ENCODE results near the gene DMGDH. TPM values are rescaled to one million over a fixed set of nuclear protein-coding genes. Genes with fewer than 3 reads are reported as not detected.

DMGDH gene
- total and polyA plus RNA-seq, 2 donors (not counting 1 experiment from before 2014, with no cell fraction given): 0.47 to 0.63 TPM

- Histone ChIP-seq H3K27me3 (replicated peaks in 1 of 4; ENCODE audit: control extremely low read depth in 1 of 4, control insufficient read depth in 3 of 4, insufficient read depth in 4 of 4, low read length in 3 of 4) (no peaks in the 10 kb centered on the region), H3K4me1 (ENCODE audit: control insufficient read depth in 2 of 2, insufficient read depth in 2 of 2, low read length in 2 of 2) (no peaks in the 10 kb centered on the region), H3K4me2 (replicated peaks; ENCODE audit: low read depth, low read length, poor library complexity, severe bottlenecking) (no peak overlapping the region), H3K27ac (ENCODE audit: low read length in 2 of 2) (no peak overlapping the region), H3K9ac (ENCODE audit: low read length) (no peak overlapping the region), H3K36me3 (replicated peaks in 1 of 2; ENCODE audit: control extremely low read depth in 1 of 2, control insufficient read depth in 1 of 2, extremely low read depth in 1 of 2, insufficient read depth in 2 of 2, low read length in 1 of 2) (peaks cover 0 to 9% of the 10 kb centered on the region in 2 experiments), H3K79me2 (ENCODE audit: control insufficient read depth, insufficient read depth, low read length) (no peaks in the 10 kb centered on the region), H4K20me1 (ENCODE audit: control insufficient read depth, insufficient read depth, low read length, poor library complexity, severe bottlenecking) (no peaks in the 10 kb centered on the region), H3K9me3 (ENCODE audit: control extremely low read depth in 1 of 3, control insufficient read depth in 2 of 3, insufficient read depth in 1 of 3, low read length in 2 of 3) (no peaks in the 10 kb centered on the region), H2AFZ (ENCODE audit: insufficient read depth, low read depth, low read length, poor library complexity, severe bottlenecking) (no peak overlapping the region), H3K4me3 (ENCODE audit: control extremely low read depth in 1 of 5, extremely low read depth in 1 of 5, insufficient read depth in 1 of 5, low read depth in 2 of 5, low read length in 4 of 5) (no peak overlapping the region)
- Mint-ChIP-seq H3K27me3 (no peaks in the 10 kb centered on the region), H3K4me1 (no peaks in the 10 kb centered on the region), H3K9me3 (ENCODE audit: insufficient read depth) (no peaks in the 10 kb centered on the region), H3K27ac (no peak overlapping the region), H3K4me3 (no peak overlapping the region)
- ChIA-PET CTCF (interaction anchor here (0.6 to 8.4 kb wide), 35 partner anchors 10 to 665 kb away, joined by 3 to 146 read pairs (median 4); partner anchors contain the start of gene ARSB), POLR2A (no interaction called here)
- no CpG with 5 or more reads among the region's 2 CpGs for WGBS (ENCODE audit: insufficient coverage)
- peak; percentile 78 for TF ChIP-seq CTCF (IDR thresholded peaks at IDR 0.05)
- no peak for TF ChIP-seq EZH2 (IDR thresholded peaks at IDR 0.05; ENCODE audit: borderline replicate concordance, insufficient read depth, low read depth, low read length, poor library complexity, severe bottlenecking)
- ATAC-seq (ENCODE audit: low read depth) (peak; percentile 78), DNase-seq (peak; percentile 76)
- intact Hi-C loops (cut with micrococcal nuclease): loop anchor here (1.0 to 10.0 kb wide), 4 partner anchors 78 to 498 kb away; partner anchors contain the start of gene LHFPL2
Measured at GRCh38 chr5:78964889-78965288, 104.6 kb downstream of the DMGDH start.

GRCh38 chr5:78961743-78962142, 107.7 kb downstream of the DMGDH start:
- DNase-seq (no peak), ATAC-seq (ENCODE audit: low read depth) (no peak)
- Mint-ChIP-seq H3K4me3 (no peak overlapping the region), H3K9me3 (ENCODE audit: insufficient read depth) (no peaks in the 10 kb centered on the region), H3K4me1 (peaks cover 3% of the 10 kb centered on the region), H3K27me3 (no peaks in the 10 kb centered on the region), H3K27ac (no peak overlapping the region)
- Histone ChIP-seq H3K9ac (ENCODE audit: low read length) (no peak overlapping the region), H3K27me3 (replicated peaks in 1 of 4; ENCODE audit: control extremely low read depth in 1 of 4, control insufficient read depth in 3 of 4, insufficient read depth in 4 of 4, low read length in 3 of 4) (no peaks in the 10 kb centered on the region), H3K9me3 (ENCODE audit: control extremely low read depth in 1 of 3, control insufficient read depth in 2 of 3, insufficient read depth in 1 of 3, low read length in 2 of 3) (no peaks in the 10 kb centered on the region), H3K4me3 (ENCODE audit: control extremely low read depth in 1 of 5, extremely low read depth in 1 of 5, insufficient read depth in 1 of 5, low read depth in 2 of 5, low read length in 4 of 5) (no peak overlapping the region), H3K4me1 (ENCODE audit: control insufficient read depth in 2 of 2, insufficient read depth in 2 of 2, low read length in 2 of 2) (no peaks in the 10 kb centered on the region), H4K20me1 (ENCODE audit: control insufficient read depth, insufficient read depth, low read length, poor library complexity, severe bottlenecking) (no peaks in the 10 kb centered on the region), H2AFZ (ENCODE audit: insufficient read depth, low read depth, low read length, poor library complexity, severe bottlenecking) (no peak overlapping the region), H3K27ac (ENCODE audit: low read length in 2 of 2) (no peak overlapping the region), H3K4me2 (replicated peaks; ENCODE audit: low read depth, low read length, poor library complexity, severe bottlenecking) (no peak overlapping the region), H3K79me2 (ENCODE audit: control insufficient read depth, insufficient read depth, low read length) (no peaks in the 10 kb centered on the region), H3K36me3 (replicated peaks in 1 of 2; ENCODE audit: control extremely low read depth in 1 of 2, control insufficient read depth in 1 of 2, extremely low read depth in 1 of 2, insufficient read depth in 2 of 2, low read length in 1 of 2) (peaks cover 0 to 9% of the 10 kb centered on the region in 2 experiments)
- ChIA-PET CTCF (interaction anchor here (0.7 to 8.4 kb wide), 2 partner anchors 146 to 426 kb away, joined by 3 to 146 read pairs; no protein-coding TSS in a partner anchor), POLR2A (no interaction called here)
- WGBS (ENCODE audit: insufficient coverage): 100% methylated on average over 1 of the region's 1 CpG
- TF ChIP-seq EZH2 (IDR thresholded peaks at IDR 0.05; ENCODE audit: borderline replicate concordance, insufficient read depth, low read depth, low read length, poor library complexity, severe bottlenecking) (no peak), CTCF (IDR thresholded peaks at IDR 0.05) (no peak)
- intact Hi-C loops (cut with micrococcal nuclease): loop anchor here (10.0 kb wide), 1 partner anchor 317 kb away; the partner anchor contains the start of gene LHFPL2
